ENCODE data around the gene MYCBP.

The MYCBP gene

GRCh38 chr1:38826262-38826661 lies 46.9 kb downstream of the MYCBP start (continued):
- TF ChIP-seq ZNF660 (tag by site-specific recombination; IDR thresholded peaks at IDR 0.05), result 0 out of 2 replicates have a peak, but pooled peaks have one; percentile 17
- TF ChIP-seq ZNF404 (tag by site-specific recombination; IDR thresholded peaks at IDR 0.05), result no peak
- TF ChIP-seq OSR2 (tag by site-specific recombination; IDR thresholded peaks at IDR 0.05), result peak; percentile 86
- peak; percentile 28; the same call in 1 of the 2 replicates for TF ChIP-seq ZNF184 (tag by site-specific recombination; IDR thresholded peaks at IDR 0.05)
- TF ChIP-seq ZNF2 (tag by site-specific recombination; IDR thresholded peaks at IDR 0.05), result 0 out of 2 replicates have a peak, but pooled peaks have one; percentile 22
- no peak for TF ChIP-seq AEBP2 (tag by site-specific recombination; IDR thresholded peaks at IDR 0.05; ENCODE audit: borderline replicate concordance)
- TF ChIP-seq ZNF843 (tag by site-specific recombination; IDR thresholded peaks at IDR 0.05), result peak; percentile 43; the same call in 1 of the 2 replicates
- TF ChIP-seq ZNF629 (tag by site-specific recombination; IDR thresholded peaks at IDR 0.05), result peak; percentile 67
- no peak for TF ChIP-seq ZNF837 (tag by site-specific recombination; IDR thresholded peaks at IDR 0.05)
- TF ChIP-seq ZNF114 (tag by site-specific recombination; IDR thresholded peaks at IDR 0.05), result no peak
- TF ChIP-seq IKZF3 (tag by site-specific recombination; IDR thresholded peaks at IDR 0.05), result 0 out of 2 replicates have a peak, but pooled peaks have one; percentile 14
- peak; percentile 54; the same call in 1 of the 2 replicates for TF ChIP-seq ATF2 (tag by site-specific recombination; IDR thresholded peaks at IDR 0.05; ENCODE audit: low read depth)
- TF ChIP-seq ZNF544 (tag by site-specific recombination; IDR thresholded peaks at IDR 0.05), result no peak
- TF ChIP-seq PRDM6 (tag by site-specific recombination; IDR thresholded peaks at IDR 0.05), result peak; percentile 85
- TF ChIP-seq ZNF600 (tag by site-specific recombination; IDR thresholded peaks at IDR 0.05), result 0 out of 2 replicates have a peak, but pooled peaks have one; percentile 43
- no peak for TF ChIP-seq ZNF140 (tag by site-specific recombination; IDR thresholded peaks at IDR 0.05)
- no peak for TF ChIP-seq KLF1 (tag by site-specific recombination; IDR thresholded peaks at IDR 0.05)
- 0 out of 2 replicates have a peak, but pooled peaks have one; percentile 20 for TF ChIP-seq ZNF24 (tag by site-specific recombination; IDR thresholded peaks at IDR 0.05)
- no peak for TF ChIP-seq ZBTB7A (tag by site-specific recombination; IDR thresholded peaks at IDR 0.05; ENCODE audit: low read depth)
- no peak for TF ChIP-seq ZNF132 (tag by site-specific recombination; IDR thresholded peaks at IDR 0.05; ENCODE audit: borderline replicate concordance)
- no peak for TF ChIP-seq ZNF664 (tag by site-specific recombination; IDR thresholded peaks at IDR 0.05)

GRCh38 chr1:38820860-38821259 lies 52.3 kb downstream of the MYCBP start:
- H3K27ac ChIP-seq (ENCODE audit: extremely low read depth, low read depth, low read length), result no peak overlapping the region
- no peak overlapping the region for H3K4me3 ChIP-seq (ENCODE audit: low read depth, low read length)
- H3K9me3 ChIP-seq (ENCODE audit: control insufficient read depth, insufficient read depth, low read depth, low read length), result no peaks in the 10 kb centered on the region
- TF ChIP-seq SCRT2 (tag by site-specific recombination; IDR thresholded peaks at IDR 0.05) (peak; percentile 85), ZNF23 (tag by site-specific recombination; IDR thresholded peaks at IDR 0.05; ENCODE audit: borderline replicate concordance) (no peak)
- POLR2A ChIA-PET, result no interaction called here
- H3K4me1 ChIP-seq (ENCODE audit: control insufficient read depth, insufficient read depth, low read length), result no peaks in the 10 kb centered on the region
- CTCF ChIA-PET, result interaction anchor here (0.7 to 4.5 kb wide), 2 partner anchors 180 to 212 kb away, joined by 3 to 23 read pairs; no protein-coding TSS in a partner anchor
- no peaks in the 10 kb centered on the region for H3K36me3 ChIP-seq (ENCODE audit: control insufficient read depth in 2 of 2, insufficient read depth in 1 of 2, low read length in 2 of 2)
